ENCODE measurements around the gene BOD1. TPM values are rescaled to one million over a fixed set of nuclear protein-coding genes. Genes with fewer than 3 reads are reported as not detected.

BOD1 gene
- total and polyA plus RNA-seq, 2 of the 8 experiments (the other 6 are each of a cell fraction or from before 2014, with no cell fraction given), result 107 to 149 TPM

GRCh38 chr5:173570321-173571090, 45.9 kb downstream of the BOD1 start (continued):
- TF ChIP-seq EP300 (IDR thresholded peaks at IDR 0.05; ENCODE audit: borderline replicate concordance in 1 of 2, low read depth in 2 of 2, low read length in 2 of 2), result no peak
- TF ChIP-seq USF2 (IDR thresholded peaks at IDR 0.05; ENCODE audit: low read length), result no peak
- TF ChIP-seq RBBP5 (IDR thresholded peaks at IDR 0.05; ENCODE audit: borderline replicate concordance, low read depth, low read length), result no peak

Measured in H1 (cell line).